Activated CD4-positive, alpha-beta T cell treated with anti-CD3 and anti-CD28 coated beads, Interleukin-2, amount 50 U/mL, for 24 hours (primary cell): ENCODE data around the gene NDUFV1.
"Not testable (repeated sequence)": the region's sequence is repeated elsewhere in the genome, so short reads cannot be mapped to it uniquely, and the experiment has no call there.

ENCODE experiments used
- DNase-seq, 2 donors: peaks; one replicate each; pipeline ENCODE4 v3.0.0-alpha.2; 2020; ENCODE audit warnings: low read depth in 1 of 2, low spot score in 1 of 2

The NDUFV1 gene

GRCh38 chr11:67585911-67586310 lies 20.8 kb upstream of the NDUFV1 start:
- no peak for DNase-seq

GRCh38 chr11:67586568-67587250 lies 20.0 kb upstream of the NDUFV1 start:
- no peak for DNase-seq

GRCh38 chr11:67588136-67588503 lies 18.6 kb upstream of the NDUFV1 start:
- no peak for DNase-seq

- not testable (repeated sequence) for DNase-seq
Observed at GRCh38 chr11:67588899-67589415, 17.8 kb upstream of the NDUFV1 start.

GRCh38 chr11:67592880-67593564 lies 13.7 kb upstream of the NDUFV1 start:
- DNase-seq, result no peak

- no peak for DNase-seq
Observed at GRCh38 chr11:67593565-67593905, 13.2 kb upstream of the NDUFV1 start.

GRCh38 chr11:67594480-67594879 lies 12.3 kb upstream of the NDUFV1 start:
- DNase-seq, result no peak

- no peak for DNase-seq
Observed at GRCh38 chr11:67596753-67597300, 9.9 kb upstream of the NDUFV1 start.

GRCh38 chr11:67597458-67597857 lies 9.3 kb upstream of the NDUFV1 start:
- DNase-seq, result not testable (repeated sequence)

- not testable (repeated sequence) for DNase-seq
Observed at GRCh38 chr11:67597963-67598362, 8.8 kb upstream of the NDUFV1 start.

- no peak for DNase-seq
Observed at GRCh38 chr11:67599149-67599548, 7.6 kb upstream of the NDUFV1 start.

- no peak for DNase-seq
Observed at GRCh38 chr11:67600324-67601029, 6.3 kb upstream of the NDUFV1 start.

- no peak for DNase-seq
Observed at GRCh38 chr11:67601098-67601497, 5.6 kb upstream of the NDUFV1 start.

GRCh38 chr11:67604119-67604518 lies 2.6 kb upstream of the NDUFV1 start:
- DNase-seq, result not testable (repeated sequence)

GRCh38 chr11:67604815-67605214 lies 1.9 kb upstream of the NDUFV1 start:
- no peak for DNase-seq

- DNase-seq, result no peak
Observed at GRCh38 chr11:67605231-67606011, 1.3 kb upstream of the NDUFV1 start.

GRCh38 chr11:67606093-67606491 lies 644 bp upstream of the NDUFV1 start:
- no peak for DNase-seq

GRCh38 chr11:67607507-67607906 lies 771 bp downstream of the NDUFV1 start:
- DNase-seq, result no peak

- DNase-seq, result no peak
Observed at GRCh38 chr11:67608486-67608885, 1.8 kb downstream of the NDUFV1 start.

GRCh38 chr11:67609316-67609715 lies 2.6 kb downstream of the NDUFV1 start:
- DNase-seq, result no peak

GRCh38 chr11:67610302-67610868 lies 3.6 kb downstream of the NDUFV1 start:
- no peak for DNase-seq
